Astrocyte of the cerebellum (primary cell): Measurements from ENCODE around the gene TENM4.

Source experiments
- DNase-seq: peaks from one replicate; pipeline ENCODE4 v3.0.0-alpha.2; 2011; ENCODE audit warnings: low read depth
- H3K4me3 ChIP-seq: 2 replicates; pipeline ENCODE4 v1.5.1; 2011; ENCODE audit warnings: mild to moderate bottlenecking, low read depth, low read length, moderate library complexity
- in situ Hi-C: cut with HindIII; loops from 2 replicates; pipeline ENCODE4 v1.10.0; 2017; ENCODE audit warnings: low sequenced_read_pairs
- TF ChIP-seq, protein P1 (sequence below): IDR thresholded peaks from 2 replicates; pipeline ENCODE4 v1.5.1; 2012; ENCODE audit warnings: low read length, low read depth, moderate library complexity, mild to moderate bottlenecking; ENCODE audit errors: missing control alignments

Gene TENM4

DNA sequence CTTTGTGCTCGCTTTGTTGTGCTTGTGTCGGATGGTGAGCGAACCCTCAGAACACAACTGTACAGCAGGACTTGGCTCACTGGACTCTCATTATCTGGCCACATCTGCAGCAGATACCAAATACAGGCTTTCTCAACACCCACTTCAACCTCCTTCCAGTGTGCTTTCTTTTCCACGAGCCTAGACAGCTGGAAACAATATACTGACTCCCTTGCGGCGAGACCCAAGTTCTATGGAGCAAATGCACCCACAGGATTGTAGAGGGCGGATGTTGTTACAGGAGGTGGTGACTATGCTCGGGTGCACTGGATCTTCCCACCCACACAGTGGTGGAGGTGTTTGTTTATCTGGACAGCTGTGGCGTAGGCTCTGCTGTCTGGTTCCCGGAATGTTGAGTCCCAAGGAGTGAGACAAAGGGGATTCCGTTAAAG lies 204.3 kb downstream of the TENM4 start:
- H3K4me3 ChIP-seq, result no peak overlapping the region
- TF ChIP-seq, protein P1, sequence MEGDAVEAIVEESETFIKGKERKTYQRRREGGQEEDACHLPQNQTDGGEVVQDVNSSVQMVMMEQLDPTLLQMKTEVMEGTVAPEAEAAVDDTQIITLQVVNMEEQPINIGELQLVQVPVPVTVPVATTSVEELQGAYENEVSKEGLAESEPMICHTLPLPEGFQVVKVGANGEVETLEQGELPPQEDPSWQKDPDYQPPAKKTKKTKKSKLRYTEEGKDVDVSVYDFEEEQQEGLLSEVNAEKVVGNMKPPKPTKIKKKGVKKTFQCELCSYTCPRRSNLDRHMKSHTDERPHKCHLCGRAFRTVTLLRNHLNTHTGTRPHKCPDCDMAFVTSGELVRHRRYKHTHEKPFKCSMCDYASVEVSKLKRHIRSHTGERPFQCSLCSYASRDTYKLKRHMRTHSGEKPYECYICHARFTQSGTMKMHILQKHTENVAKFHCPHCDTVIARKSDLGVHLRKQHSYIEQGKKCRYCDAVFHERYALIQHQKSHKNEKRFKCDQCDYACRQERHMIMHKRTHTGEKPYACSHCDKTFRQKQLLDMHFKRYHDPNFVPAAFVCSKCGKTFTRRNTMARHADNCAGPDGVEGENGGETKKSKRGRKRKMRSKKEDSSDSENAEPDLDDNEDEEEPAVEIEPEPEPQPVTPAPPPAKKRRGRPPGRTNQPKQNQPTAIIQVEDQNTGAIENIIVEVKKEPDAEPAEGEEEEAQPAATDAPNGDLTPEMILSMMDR, result no peak
- no peak for DNase-seq
- in situ Hi-C loops, result no loop called here

DNA sequence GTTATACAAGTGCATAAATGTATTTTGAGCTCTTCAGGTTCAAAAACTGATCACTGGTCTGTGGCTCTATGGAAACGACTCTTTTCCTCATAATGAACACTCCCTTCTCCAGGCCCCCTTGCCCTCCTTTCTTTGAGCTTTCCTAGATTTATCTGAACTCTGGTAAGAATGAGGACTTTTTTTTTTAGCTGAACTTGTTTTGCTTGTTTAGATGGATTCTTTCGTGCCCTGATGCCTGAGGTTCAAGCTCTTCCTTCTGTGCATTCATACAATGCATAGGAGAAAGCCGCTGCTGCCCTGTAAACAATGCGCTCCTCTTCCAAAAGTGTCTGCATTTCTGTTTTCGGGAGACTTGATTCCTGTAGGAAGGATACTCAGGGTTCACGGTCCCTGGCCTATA lies 205.1 kb downstream of the TENM4 start:
- in situ Hi-C loops, result no loop called here
- DNase-seq, result no peak
- TF ChIP-seq, protein P1, result no peak
- H3K4me3 ChIP-seq, result no peak overlapping the region

DNA sequence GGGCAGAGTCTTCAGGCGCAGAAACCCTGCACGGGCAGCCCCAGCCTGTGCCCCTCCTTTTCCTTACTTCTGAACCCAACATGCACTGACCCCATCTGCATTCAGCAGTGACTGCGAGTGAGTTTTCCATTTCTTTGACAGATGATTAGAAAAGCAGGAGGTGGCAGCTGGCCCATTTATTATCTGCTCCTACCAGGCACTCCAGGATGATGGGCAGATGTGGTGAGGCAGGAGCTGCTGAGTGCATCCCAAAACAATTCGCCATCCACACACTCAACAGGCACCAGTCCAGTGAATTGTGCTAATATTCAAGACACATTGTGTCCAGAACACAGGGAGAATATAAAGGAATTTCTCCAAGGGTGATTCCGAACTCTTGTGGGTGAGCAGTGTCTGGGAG lies 208.5 kb downstream of the TENM4 start:
- no peak overlapping the region for H3K4me3 ChIP-seq
- TF ChIP-seq, protein P1, result no peak
- DNase-seq, result no peak
- in situ Hi-C loops, result no loop called here

DNA sequence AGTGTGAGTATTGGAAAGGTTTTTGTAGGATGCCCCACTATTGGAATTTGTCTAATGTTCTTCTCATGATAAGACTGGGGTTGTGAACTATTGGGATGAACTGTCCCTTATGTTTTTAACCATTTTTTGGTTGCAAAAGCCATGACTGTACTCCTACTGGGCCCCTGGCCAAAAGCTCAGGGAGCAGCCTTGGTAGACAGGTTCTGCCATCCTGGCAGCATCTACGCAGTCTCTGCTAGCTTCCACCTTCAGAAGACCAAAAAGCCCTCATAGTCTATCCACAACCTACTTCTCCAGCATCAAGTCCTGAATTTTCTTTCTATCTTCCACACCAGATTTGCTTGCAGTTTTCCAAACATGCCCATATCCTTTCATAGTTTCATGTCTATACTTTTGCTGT lies 211.8 kb downstream of the TENM4 start:
- DNase-seq, result no peak
- H3K4me3 ChIP-seq, result no peak overlapping the region
- in situ Hi-C loops, result no loop called here
- TF ChIP-seq, protein P1, result no peak

DNA sequence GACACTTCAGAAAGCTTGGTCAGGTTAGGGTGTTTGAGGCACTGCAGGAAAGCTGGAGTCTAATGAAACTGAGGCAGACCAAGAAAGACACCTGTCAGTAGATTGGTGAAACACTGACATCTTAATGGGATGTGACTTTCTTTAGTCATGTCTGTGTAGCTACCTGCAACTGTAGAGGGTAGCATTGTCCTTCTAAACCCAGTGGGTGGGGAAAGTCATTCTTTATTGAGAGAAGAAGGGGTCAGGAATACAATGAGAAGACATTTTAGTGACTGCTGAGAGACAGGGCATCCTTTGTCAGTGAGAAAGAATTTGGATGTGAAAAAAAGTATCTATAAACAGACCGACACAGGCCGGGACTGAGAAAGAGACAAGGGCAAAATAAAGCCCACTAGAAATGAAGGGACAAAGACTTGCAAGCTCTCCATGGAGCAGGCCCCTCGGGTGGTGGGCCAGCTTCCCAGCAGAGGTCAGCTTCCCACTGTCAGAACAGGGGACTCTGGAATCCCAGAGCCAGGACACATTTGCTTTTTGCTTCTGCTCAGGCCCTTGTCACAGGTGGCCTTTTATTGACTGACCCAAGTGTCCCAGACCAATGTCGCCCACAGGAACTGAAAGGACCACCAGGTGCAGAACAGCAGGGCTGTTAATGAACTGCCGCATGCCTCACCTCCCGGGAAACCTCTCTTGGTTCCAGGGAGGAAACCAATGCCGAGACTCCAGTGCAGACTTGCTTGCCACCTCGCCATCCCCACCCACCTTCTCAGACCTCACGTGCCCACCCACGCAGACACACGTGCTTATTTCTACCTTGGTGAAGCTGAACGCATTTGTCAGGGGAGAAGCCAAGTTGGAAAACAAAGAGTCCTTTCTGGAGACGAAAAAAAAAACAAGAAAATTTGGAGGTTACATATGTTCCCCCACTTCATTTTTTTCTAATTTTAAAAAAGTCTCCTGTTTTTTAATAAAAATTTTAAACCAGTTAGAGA lies 212.8 kb downstream of the TENM4 start:
- H3K4me3 ChIP-seq, result no peak overlapping the region
- TF ChIP-seq, protein P1, result no peak
- in situ Hi-C loops, result no loop called here
- DNase-seq, result no peak

DNA sequence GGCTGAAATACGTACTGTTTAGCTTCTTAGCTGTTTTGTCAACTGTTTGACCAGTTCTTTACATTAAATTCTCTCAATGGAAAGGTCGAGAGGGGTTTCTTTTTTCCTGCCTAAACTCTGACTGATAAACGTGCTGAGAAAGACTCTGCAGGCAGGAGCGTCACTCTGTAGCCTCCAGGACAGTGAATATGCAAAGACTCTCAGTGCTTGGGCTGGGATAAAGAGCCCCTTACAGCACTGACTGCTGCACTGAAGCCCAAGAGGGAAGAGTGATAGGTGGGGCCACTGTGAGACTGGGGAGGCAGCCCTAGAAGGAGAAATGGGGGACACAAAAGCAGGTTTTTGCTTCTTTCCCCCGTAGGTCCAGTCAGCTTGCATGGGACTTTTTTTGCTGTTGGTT lies 213.5 kb downstream of the TENM4 start:
- TF ChIP-seq, protein P1, result no peak
- in situ Hi-C loops, result no loop called here
- no peak for DNase-seq

More for the DNA sequence above, 213.5 kb downstream of the TENM4 start:
- H3K4me3 ChIP-seq, result no peak overlapping the region
